ENCODE results near the gene PPCDC.

The PPCDC gene

DNA sequence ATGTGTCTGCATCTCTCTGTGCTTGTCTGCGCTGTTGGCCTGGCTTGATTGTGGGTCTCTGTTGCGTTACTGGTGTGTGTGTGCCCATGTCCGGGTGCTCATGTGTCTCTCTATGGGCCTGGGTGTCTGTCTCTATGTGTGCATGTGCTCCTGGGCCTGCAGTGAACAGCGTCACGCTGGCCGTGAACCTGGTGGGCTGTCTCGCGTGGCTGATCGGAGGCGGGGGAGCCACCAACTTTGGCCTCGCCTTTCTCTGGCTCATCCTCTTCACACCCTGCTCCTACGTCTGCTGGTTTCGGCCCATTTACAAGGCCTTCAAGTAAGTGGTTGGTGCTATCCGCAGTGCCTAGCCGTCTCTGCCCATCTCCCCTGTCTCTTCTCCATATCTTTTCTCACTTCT is 7.0 kb upstream of the PPCDC start:
- no peak for DNase-seq (ENCODE audit: low spot score)

DNA sequence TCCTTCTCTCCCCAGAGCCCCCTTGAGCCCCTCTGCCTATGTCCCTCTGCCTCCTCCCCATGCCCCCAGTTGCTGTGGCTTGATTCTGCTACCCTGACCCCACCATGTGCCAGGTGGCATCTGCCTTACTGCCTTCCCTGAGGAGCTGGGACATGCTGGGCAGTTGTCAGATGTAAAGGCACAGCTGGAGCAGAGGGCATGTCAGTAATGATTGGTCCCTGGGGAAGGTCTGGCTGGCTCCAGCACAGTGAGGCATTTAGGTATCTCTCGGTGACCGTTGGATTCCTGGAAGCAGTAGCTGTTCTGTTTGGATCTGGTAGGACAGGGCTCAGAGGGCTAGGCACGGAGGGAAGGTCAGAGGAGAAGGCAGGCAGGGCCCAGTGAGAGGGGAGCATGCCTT is 3.5 kb upstream of the PPCDC start:
- DNase-seq (ENCODE audit: low spot score), result no peak

DNA sequence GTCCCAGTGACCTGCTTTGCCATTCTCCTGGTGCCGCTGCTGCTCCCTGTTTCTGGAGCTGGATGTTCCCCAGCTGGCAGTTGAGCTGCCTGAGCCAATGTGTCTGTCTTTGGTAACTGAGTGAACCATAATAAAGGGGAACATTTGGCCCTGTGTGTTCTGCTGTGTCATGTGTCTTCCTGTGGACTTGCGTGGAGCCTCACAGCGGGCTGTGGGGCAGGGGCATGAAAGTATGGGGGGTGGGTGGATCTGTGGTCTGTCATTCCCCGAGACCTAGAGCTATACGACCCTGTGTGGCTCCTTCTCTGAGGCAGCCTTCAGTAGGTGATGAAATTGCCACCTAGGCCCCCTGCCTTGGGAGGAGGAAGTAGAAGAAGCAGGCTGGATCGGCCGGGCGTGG is 2.0 kb upstream of the PPCDC start:
- DNase-seq (ENCODE audit: low spot score), result no peak

DNA sequence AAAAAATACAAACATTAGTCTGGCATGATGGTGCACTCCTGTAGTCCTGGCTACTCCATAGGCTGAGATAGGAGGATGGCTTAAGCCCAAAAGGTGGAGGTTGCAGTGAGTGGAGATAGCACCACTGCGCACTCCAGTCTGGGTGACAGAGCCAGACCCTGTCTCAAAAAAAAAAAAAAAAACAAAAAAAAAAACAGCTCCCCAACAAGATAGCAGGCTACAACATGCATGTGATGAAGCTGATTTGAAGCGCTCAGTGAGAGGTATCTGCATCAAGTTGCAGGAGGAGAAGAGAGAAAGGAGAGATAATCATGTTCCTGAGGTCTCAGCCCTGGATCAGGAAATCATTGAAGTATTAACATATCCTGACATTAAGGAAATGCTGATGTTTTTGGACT is 608 bp upstream of the PPCDC start:
- no peak for DNase-seq (ENCODE audit: low spot score)

DNA sequence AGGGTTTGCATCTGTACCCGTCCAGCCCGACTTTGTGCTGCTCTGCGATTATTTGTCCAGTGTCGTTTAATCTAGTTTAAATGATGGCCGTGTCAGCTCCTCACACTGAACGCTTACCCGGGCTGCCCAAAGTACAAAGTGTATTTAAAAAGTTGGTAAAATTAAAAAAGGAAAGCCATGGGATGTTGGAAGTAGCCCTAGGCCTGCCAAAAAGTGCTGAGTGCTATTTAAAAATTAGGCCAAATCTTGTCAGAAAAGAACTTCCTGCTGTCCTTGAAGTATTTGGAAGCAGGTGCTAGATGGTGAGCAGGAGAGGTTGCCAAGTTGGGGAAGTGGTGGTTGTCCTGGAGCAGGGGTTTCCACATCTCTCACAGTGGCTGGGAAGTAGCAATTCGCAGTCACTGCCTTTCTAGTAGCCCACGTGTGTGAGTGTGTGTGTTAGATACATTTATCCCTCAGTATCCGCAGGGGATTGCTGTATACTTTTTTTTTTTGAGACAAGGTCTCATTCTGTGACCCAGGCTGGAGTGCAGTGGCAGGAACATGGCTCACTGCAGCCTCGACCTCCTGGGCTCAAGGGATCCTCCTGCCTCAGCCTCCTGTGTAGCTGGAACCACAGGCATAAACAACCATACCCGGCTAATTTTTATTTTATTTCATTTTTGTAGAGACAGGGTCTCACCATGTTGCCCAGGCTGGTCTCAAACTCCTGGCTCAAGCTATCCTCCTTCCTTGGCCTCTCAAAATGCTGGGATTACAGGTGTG is 664 bp downstream of the PPCDC start:
- no peak for DNase-seq (ENCODE audit: low spot score)

DNA sequence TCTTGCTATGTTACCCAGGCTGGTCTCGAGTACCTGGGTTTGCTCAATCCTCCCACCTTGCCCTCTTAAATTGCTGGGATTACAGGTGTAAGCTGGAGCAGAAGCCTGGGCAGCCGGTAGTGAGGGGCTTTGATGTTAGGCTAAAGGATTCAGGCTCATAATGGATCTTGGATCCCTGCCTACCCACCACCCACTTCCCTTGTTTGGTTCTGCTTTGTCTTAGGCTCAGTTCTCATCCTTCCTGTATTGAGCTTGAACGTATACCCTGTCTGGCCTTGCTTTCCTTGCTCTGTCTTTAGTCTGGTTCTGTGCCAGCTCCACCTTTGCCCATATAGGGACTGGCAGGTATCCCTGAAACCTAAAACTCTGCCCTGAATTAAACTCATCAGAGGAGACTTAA is 1.7 kb downstream of the PPCDC start:
- no peak for DNase-seq (ENCODE audit: low spot score)

DNA sequence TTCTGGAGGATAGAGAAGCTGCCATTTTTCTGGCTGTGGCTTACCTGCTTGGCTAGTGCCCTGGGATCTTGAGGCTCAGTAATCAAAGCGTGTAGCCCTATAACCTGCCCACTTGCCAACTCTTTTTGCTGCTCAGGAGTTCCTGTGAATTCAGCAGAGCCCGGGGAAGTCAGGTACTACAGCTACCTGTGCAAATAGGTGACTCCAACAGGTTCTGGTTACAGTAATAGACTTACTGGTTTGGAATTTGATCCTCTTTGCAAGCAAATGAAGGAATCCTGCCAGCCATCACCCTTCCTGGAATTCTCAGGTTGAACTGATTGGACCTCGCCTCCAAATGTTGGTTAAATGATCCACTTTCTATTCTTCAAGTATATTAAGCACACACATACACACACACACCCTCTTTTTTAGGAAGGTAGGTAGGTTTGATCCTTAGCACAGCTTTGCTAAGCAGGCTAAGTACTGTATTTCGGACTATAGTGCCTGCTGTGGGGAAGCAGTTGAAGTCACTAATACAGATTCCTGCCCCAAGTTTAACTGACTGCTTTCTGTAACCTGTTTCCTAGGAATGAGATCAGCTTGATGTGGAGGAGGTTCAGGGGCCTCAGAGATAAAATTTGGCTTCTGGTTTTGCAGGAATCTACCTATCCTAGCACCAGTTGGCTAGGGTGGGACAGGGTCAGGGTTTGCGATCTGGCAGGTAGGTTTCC is 2.3 kb downstream of the PPCDC start:
- DNase-seq (ENCODE audit: low spot score), result no peak

DNA sequence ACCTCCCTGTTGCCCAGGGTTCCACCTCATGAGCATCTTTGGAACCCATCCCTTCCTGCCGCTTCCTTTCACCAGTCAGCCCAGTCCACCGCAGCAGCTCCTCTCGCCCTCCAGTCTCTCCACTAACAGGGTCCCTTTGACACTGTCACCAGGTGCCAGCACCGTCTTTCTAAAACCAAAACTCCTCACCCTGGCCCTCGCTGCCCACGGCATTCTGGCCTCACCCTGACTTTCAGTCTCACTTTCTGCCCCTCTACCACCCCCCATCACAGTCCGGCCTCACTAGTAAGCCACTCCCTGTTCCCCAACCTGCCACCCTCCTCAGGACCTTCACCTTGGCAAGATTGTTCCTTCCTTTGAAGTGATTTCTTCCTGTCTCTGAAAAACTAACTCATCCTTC is 4.2 kb downstream of the PPCDC start:
- no peak for DNase-seq (ENCODE audit: low spot score)

DNA sequence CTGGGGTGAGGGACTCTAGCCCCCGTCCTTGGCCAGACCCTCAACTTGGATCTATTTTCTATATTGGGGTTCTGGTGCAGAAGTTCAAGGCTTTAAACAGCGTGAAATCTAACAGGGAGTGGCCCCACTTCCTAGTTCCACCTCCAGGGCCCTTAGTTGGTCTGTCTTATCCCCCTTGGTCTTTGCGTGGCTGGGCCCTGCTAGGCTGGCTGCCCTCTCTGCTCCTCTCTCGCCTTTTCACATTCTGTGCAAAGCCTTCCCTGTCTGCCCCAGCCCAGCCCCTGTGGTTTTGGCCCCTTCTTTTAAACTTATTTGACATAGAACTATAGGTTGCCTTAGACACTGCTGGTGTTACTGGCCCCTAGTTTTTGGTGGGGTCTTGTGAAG is 5.6 kb downstream of the PPCDC start:
- no peak for DNase-seq (ENCODE audit: low spot score)

DNA sequence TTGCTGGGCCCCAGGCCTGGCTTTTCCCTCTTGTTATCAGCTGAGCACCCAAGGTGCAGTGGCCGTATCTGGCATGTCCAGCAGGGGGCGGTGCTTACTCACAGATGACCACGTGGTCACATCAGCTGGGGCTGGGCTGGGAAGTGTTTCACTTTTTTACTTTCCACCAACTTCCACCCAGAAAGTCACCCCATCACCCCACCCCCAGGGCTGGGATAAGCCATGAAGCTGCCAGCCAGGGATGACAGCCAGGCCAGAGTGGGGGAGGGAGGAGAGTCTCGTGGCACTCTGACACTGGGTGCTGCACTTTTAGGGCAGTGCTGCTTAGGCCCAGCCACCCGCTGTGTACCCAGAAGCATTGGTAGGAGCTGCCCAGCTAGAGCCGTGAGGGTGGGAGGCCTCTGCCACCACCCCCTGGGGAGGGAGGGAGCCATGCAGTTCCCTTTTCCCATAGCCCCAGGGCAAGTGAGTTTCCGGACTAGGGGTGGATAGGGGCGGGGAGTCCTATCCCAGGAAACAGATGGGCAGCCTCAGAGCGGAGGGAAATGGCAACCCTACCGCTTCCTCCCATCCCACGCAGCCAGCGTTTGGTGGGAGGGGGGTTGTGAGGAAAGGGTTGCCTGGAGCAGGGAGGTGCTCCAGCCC is 6.1 kb downstream of the PPCDC start:
- peak; percentile 94 for DNase-seq (ENCODE audit: low spot score)

DNA sequence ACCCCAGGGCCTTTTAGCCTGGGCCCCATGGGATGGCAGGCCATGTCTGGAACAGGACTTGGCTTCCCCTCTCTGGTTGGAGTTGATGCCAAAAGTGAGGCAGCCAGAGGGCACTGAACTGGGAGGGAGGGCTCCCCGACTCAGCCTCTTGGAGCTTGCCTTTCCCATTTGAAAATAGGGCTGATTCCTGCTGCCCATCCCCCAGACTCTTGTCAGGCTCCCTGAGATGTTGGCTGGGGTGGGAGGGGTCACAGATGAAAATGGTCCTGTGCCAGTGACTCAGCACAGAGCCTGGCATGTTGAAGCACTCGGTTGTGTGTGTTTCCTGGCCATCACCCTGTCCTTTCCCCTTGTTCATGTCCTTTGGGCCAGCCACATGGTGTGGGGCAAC is 6.6 kb downstream of the PPCDC start:
- DNase-seq (ENCODE audit: low spot score), result no peak

DNA sequence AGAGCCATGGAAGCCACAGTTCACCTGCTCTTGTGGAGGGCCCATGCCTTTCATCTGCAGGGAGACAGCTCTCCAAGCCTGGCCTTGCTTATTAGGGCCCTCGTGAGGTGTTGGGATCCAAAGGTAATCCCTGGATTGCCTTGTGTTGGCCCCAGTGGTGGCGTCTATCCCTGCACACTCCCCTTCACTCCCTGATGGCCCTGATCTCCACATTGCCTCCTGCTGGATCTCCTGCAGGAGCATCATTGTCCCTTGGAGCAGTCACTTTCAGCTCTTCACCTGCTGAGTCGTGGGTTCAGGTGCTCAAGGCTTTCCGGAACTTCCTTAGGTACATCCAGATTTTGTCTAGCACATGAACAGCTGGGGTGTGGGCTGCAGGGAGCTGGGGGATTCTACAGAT is 7.0 kb downstream of the PPCDC start:
- DNase-seq (ENCODE audit: low spot score), result no peak

DNA sequence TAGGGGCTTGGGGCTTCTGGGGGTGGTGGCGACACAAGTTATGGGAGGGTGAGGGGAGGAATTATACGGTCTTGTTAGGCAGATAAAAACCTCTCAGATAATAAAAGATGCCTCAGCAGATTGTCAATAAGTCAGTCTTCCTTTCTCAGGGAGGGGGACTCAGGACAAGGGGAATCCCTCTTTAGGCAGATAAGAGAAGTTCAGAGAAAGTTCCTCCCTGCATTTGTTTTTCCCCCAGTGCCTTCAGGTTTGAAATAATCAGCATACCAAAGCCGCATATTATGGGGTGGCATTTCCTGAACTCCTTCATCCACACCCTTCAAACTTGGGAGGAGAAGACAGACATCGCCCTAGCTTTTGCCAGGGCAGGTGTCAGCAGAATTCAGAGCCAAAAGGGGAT is 8.5 kb downstream of the PPCDC start:
- no peak for DNase-seq (ENCODE audit: low spot score)

DNA sequence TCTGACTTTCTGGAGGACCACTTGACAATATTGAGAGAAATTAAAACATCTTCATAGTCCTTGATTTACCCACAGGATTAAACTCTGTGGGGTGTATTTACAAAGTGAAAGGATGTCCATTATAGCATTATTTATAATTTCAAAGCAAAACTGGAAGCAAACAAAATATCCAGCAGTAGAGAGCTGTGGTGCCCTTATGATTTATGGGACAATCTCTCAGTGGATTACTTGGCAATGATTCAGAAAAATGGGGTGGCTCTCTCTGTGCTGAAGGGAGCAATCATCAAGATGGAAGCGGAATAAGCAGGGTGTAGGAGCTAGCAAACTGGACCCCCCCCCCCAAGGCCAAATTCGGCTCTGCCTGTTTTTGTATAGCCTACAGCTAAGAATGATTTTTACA is 9.0 kb downstream of the PPCDC start:
- no peak for DNase-seq (ENCODE audit: low spot score)

DNA sequence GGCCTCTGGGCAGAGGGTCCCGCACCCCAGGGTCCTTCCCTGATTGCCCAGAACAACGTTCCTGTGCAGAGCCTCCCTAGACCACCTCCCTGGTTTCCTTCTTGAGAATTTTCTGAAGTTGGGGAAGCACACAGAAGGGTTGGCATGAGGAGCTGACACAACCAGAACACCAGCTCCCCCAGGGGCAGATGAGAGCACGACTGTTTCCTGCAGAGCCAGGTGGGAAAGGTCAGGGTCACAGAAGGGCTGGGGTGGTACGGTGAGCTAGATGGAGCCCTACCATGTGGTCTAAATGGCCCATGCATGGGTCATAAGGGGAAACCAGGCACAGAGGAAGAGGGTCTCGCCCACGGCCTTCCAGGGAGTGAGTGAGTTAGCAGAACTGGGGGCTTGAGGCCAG is 10.4 kb downstream of the PPCDC start:
- DNase-seq (ENCODE audit: low spot score), result no peak

DNA sequence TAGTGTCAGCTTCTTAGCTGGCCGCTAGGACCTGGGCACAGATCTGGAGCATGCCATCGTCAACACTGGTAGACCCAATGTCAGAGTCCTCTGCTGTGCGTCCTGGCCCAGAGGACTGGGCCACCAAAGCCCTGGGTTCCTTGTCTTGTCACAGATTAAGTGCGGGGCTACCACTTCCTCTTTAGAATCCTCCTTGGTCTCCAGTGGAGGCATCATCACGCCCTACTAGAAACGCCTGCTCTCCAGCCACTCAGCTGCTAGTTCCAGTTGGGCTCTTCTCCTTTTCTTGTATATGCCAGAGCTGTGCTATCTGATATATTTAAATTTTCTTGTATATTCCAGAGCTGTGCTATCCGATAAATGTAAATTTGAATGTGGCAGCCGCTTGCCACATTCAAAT is 11.2 kb downstream of the PPCDC start:
- DNase-seq (ENCODE audit: low spot score), result no peak

DNA sequence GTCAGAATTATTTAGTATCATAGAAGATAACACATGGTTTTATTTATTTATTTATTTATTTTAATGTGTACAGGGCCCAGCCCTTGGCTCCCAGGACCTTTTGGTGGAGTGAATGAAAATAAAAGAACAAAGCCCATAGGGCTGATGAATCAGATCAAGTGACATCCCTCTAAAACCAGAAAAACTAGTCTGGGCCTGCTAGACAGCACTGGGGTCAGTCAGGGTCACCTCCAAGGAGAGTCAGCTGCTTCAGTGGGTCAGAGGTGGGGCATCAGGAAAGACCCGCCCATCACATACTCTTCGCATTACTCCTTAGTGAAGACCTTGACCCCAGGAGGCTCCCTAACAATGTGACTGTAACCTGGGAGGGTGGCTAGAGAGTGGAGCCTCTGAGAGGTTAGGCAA is 12.8 kb downstream of the PPCDC start:
- DNase-seq (ENCODE audit: low spot score), result no peak

DNA sequence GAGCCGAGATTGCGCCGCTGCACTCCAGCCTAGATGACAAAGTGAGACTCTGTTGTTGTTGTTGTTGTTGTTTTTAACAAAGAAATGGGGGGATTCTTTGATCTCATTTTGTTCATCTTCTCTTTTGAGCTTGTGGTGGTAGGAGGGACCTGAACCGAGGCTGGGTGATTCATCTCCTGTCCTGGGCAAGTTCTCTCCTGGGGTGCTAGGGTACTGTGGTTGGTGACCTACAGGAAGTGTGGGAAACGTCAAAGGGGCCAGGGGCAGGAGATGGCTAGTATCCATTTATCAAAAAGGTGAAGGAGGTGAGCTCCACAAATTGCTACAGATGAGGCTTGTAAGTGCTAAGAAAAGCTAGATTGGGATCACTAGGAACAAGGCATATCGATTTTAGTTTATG is 14.3 kb downstream of the PPCDC start:
- DNase-seq (ENCODE audit: low spot score), result no peak

DNA sequence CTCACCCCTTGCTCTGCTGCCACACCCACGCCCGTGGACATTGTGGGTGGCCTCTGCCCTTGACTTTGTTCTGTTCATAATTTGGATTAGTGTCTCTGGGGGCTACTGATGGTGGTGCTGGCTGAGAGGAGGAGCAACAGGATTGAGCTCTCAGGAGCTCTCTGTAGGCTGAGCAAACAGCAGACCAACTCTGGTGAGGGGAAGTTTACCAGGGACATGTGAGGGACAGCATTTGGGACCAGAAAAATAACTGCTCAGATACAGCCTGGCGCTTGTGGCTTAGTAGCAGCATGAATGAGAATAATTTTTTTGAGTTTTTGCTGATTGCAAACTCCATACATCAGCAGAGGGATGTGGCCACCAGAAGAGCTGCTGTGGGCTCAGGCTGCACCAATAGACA is 14.8 kb downstream of the PPCDC start:
- no peak for DNase-seq (ENCODE audit: low spot score)

DNA sequence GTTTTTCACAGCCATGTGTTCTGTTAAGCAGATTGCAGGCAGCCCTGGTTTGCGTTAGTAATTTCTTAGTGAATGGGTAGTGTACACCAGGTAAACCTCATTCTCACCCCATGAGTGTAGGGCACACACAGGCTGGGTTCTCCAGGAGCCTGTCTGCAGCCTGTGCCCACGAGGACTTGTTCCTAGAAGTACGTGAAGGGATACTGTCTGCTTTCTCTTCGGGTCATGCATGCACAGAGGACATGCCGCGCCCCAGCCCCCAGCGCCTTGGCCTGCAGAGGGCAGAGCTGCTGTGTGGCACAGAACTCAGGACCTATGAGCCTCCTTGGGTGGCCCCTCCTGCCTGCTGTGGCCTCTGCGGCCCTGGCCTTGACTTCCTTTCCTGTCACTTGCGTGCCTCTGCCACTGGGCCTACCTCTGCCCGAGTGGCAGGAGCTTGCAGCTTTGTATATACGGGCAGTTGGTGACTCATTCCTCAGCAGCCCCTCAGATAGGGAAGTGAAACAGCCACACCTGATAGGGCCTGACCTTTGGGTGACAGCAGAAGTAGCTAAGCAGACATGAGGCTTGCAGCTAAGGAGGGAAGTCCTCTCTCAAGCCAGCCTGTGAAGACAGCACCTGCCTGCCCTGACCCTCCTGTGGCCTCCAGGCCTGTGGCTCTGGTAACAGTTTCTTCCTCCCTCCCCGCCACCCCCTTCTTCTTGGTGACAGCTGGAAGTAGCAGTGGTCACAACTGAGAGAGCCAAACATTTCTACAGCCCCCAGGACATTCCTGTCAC is 19.5 kb downstream of the PPCDC start:
- no peak for DNase-seq (ENCODE audit: low spot score)

DNA sequence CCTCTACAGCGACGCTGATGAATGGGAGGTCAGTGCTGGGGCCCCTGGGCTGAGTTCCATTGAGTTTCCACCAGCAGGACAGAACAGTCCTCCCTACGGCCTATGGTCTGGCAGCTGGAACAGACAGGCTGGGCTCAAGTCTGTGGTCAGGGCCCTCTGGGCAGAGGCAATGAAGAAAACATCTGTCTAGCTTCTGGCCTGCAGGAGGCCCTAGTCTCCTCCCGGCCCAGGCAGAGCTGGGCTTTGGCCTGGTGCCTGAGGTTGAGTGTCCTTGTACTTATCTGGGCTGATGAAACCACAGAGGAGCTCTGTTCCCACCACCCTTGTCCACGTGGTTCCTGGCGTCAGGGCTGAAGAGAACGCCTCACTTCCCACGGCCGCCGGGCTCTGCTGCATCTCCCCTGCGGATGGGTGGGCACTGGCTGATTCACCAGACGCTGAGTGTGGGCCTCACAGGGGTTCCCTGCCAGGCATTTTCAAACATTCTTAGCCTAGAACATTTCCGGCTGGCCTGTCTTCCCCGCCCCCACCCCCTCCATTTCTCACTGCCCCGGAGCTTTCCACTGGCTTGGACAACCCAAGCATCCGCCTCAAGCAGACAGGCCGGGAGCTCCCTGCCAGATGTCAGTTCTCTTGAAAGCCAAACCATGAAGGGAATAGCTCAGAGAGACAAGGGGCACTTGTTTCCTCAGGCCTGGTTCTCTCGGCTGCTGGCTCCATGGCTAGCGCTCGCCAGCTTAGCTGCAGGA is 20.3 kb downstream of the PPCDC start:
- peak; percentile 90 for DNase-seq (ENCODE audit: low spot score)

All from left forelimb (tissue), 1 donor.